Neuronal stem cell (in vitro differentiated cells): ENCODE data around the gene NME7.

Source experiments
- DNase-seq: peaks from one replicate; pipeline ENCODE4 v3.0.0-alpha.2; 2013; ENCODE audit warnings: low spot score
- H2AFZ ChIP-seq: one replicate; pipeline ENCODE4 v1.6.1; 2013; ENCODE audit warnings: mild to moderate bottlenecking, low read length, inconsistent platforms
- H2AK5ac ChIP-seq: 2 replicates; pipeline ENCODE4 v1.6.1; 2013; ENCODE audit warnings: low read depth, mild to moderate bottlenecking, inconsistent platforms, low read length, moderate library complexity, mixed read lengths
- H2BK120ac ChIP-seq: 2 replicates; pipeline ENCODE4 v1.6.1; 2013; ENCODE audit warnings: low read depth, mild to moderate bottlenecking, inconsistent platforms, low read length, moderate library complexity, mixed read lengths
- H2BK12ac ChIP-seq: one replicate; pipeline ENCODE4 v1.6.1; 2013; ENCODE audit warnings: low read length, inconsistent platforms
- H2BK15ac ChIP-seq: 2 replicates; pipeline ENCODE4 v1.6.1; 2013; ENCODE audit warnings: mild to moderate bottlenecking, low read length, inconsistent platforms, mixed read lengths
- H2BK5ac ChIP-seq: one replicate; pipeline ENCODE4 v1.6.1; 2013; ENCODE audit warnings: inconsistent platforms, mild to moderate bottlenecking, low read length, moderate library complexity
- H3K14ac ChIP-seq: one replicate; pipeline ENCODE4 v1.6.1; 2013; ENCODE audit warnings: low read length, inconsistent platforms
- H3K18ac ChIP-seq: 2 replicates; pipeline ENCODE4 v1.6.1; 2013; ENCODE audit warnings: low read length, inconsistent platforms
- H3K23ac ChIP-seq: 2 replicates; pipeline ENCODE4 v1.6.1; 2013; ENCODE audit warnings: low read depth, mild to moderate bottlenecking, mixed read lengths, low read length, inconsistent platforms; ENCODE audit not compliant: poor library complexity
- H3K27ac ChIP-seq: replicated peaks from 3 replicates; pipeline ENCODE4 v1.5.1; 2013; ENCODE audit warnings: low read length, inconsistent platforms
- H3K27me3 ChIP-seq, 3 experiments: 2 replicates each; pipeline ENCODE4 v1.6.1; 2013; ENCODE audit warnings: low read length in 3 of 3, mild to moderate bottlenecking in 2 of 3, inconsistent platforms in 1 of 3, low read depth in 1 of 3, mixed read lengths in 1 of 3, moderate library complexity in 1 of 3; ENCODE audit not compliant: control insufficient read depth in 3 of 3, insufficient read depth in 3 of 3
- H3K36me3 ChIP-seq, 2 donors: replicated peaks in 1 of 2; 2 replicates each; pipeline ENCODE4 v1.6.1; 2013; ENCODE audit warnings: low read length in 2 of 2; ENCODE audit not compliant: control insufficient read depth in 2 of 2, insufficient read depth in 2 of 2
- H3K4ac ChIP-seq: 2 replicates; pipeline ENCODE4 v1.6.1; 2013; ENCODE audit warnings: inconsistent platforms, mild to moderate bottlenecking, low read length, moderate library complexity
- H3K4me1 ChIP-seq, 2 donors: 1 replicate in 1 of 2; 2 replicates in 1 of 2; pipeline ENCODE4 v1.6.1; 2013; ENCODE audit warnings: low read length in 2 of 2, low read depth in 1 of 2; ENCODE audit not compliant: control insufficient read depth in 2 of 2, insufficient read depth in 1 of 2
- H3K4me2 ChIP-seq: one replicate; pipeline ENCODE4 v1.6.1; 2013; ENCODE audit warnings: mild to moderate bottlenecking, low read length, inconsistent platforms; ENCODE audit not compliant: insufficient read depth, poor library complexity, severe bottlenecking
- H3K4me3 ChIP-seq, 2 donors: 2 replicates each; pipeline ENCODE4 v1.5.1; 2013; ENCODE audit warnings: low read length in 2 of 2, mild to moderate bottlenecking in 2 of 2, inconsistent platforms in 1 of 2, moderate library complexity in 1 of 2
- H3K79me1 ChIP-seq: one replicate; pipeline ENCODE4 v1.6.1; 2013; ENCODE audit warnings: low read depth, mild to moderate bottlenecking, inconsistent platforms, low read length, moderate library complexity
- H3K9ac ChIP-seq: one replicate; pipeline ENCODE4 v1.6.1; 2013; ENCODE audit warnings: mild to moderate bottlenecking, low read depth, low read length, inconsistent platforms; ENCODE audit not compliant: poor library complexity
- H3K9me3 ChIP-seq, 2 donors: replicated peaks in 1 of 2; 2 replicates each; pipeline versions ENCODE3 to v1.6.1; 2013; ENCODE audit warnings: low read length in 2 of 2, mild to moderate bottlenecking in 2 of 2, inconsistent platforms in 1 of 2, low read depth in 1 of 2, mixed read lengths in 1 of 2, moderate library complexity in 1 of 2; ENCODE audit not compliant: control insufficient read depth in 2 of 2, insufficient read depth in 1 of 2
- H4K8ac ChIP-seq: one replicate; pipeline ENCODE4 v1.6.1; 2013; ENCODE audit warnings: low read depth, mild to moderate bottlenecking, inconsistent platforms, low read length, moderate library complexity
- H4K91ac ChIP-seq: one replicate; pipeline ENCODE4 v1.6.1; 2013; ENCODE audit warnings: low read length, low read depth, mild to moderate bottlenecking, inconsistent platforms; ENCODE audit not compliant: poor library complexity
- WGBS, 2 donors: extraction: QIAGEN DNeasy Blood & Tissue Kit; methylation state at CpG; one replicate each; pipeline ENCODE4 v1.1.7; 2013; ENCODE audit warnings: missing lambda C conversion rate in 2 of 2, mixed read lengths in 1 of 2; ENCODE audit not compliant: insufficient read length in 2 of 2, insufficient replicate concordance in 1 of 2; ENCODE audit errors: extremely low coverage in 2 of 2; 5-methylcytosine and 5-hydroxymethylcytosine counted together

NME7 gene

DNA sequence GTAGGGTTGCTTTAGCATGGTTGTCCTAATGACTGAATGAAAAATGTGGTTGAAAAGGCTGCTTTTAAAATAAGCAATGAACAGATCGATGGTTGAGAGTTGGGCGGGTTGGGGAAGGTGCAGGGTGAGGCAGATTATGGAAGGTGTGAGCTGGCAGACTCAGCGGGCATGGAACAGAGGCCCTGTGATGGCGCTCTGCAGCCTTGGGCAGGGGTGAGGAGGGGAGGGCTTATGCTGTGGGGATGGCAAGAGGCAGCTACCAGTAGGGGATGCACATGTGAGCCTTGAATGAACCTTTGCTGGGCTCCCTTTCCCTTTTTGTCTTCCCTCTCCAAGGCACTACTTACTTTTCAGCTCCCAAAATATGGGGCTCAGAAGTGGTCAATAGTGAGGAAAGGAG is 230.2 kb downstream of the NME7 start:
- Histone ChIP-seq H2BK12ac (no peak overlapping the region), H3K4ac (no peak overlapping the region), H3K14ac (no peak overlapping the region), H2BK15ac (no peak overlapping the region), H3K18ac (no peak overlapping the region), H3K79me1 (no peaks in the 10 kb centered on the region), H2AK5ac (no peak overlapping the region), H4K91ac (peak overlapping the region; percentile 46), H3K23ac (no peak overlapping the region), H3K4me3 (no peak overlapping the region), H3K27me3 (no peaks in the 10 kb centered on the region), H4K8ac (no peak overlapping the region), H3K4me2 (no peak overlapping the region), H2BK5ac (no peak overlapping the region), H2BK120ac (no peak overlapping the region), H2AFZ (no peak overlapping the region), H3K27ac (no peak overlapping the region), H3K9me3 (no peaks in the 10 kb centered on the region), H3K9ac (no peak overlapping the region), H3K36me3 (peaks cover 0 to 8% of the 10 kb centered on the region in 2 donors), H3K4me1 (no peaks in the 10 kb centered on the region)
- 100% methylated on average over 2 of the region's 4 CpGs; no CpG with 5 or more reads in 1 of the 2 donors for WGBS, 2 donors
- DNase-seq = no peak

DNA sequence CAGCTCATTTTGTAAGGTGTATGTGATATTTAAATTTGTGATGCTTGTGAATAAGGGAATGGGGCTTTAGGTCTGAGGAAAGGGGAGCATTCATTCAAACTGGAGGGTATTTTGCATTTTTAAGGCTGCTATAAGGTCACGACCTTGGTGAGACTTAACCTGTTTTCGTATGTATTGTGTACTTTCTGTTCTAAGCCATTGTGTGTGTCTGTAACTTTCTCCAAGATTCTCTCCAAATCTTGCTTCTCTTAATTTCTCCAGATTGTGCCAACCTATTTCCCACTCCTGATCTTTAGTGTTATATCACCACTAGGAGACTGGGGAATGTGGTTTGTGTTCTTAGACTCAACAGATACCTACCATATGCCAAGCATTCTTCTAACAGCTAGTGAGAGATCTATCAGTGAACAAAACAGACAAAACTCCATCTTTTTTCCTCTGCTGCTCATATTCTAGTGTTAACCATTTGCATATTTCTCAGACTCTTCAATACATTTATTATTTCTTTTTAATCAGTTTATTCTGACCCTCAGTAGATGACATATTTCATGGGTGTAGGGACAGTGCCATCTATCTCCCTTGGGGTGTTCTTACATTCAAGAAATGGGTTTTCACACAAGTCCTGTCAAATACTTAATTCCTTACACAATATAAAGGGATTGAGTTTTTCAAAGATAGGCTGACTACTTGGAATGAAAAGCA is 233.6 kb downstream of the NME7 start:
- no peak overlapping the region for H3K27ac ChIP-seq
- H2AK5ac ChIP-seq = no peak overlapping the region

DNA sequence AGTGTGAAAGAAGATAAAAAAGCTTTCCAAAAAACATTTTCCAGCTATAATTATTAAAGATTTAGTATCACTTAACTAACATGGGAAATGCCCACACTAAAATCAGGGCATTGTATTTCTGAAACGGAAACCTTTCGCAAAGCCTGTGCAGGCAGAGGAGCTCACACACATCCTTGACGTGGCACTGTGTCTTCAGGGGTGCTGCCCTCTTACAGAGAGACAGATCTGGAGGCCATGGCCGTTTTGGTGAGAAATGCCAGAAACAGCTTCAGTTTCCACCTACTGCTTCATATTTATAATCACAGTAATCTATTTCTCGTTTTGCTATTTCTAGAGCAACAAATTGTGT is 234.4 kb downstream of the NME7 start:
- no peaks in the 10 kb centered on the region for H3K79me1 ChIP-seq
- no peak overlapping the region for H3K14ac ChIP-seq
- no peak overlapping the region for H2AK5ac ChIP-seq
- WGBS, 2 donors = no CpG with 5 or more reads among the region's 5 CpGs
- no peak overlapping the region for H3K4ac ChIP-seq
- no peaks in the 10 kb centered on the region for H3K4me1 ChIP-seq
- peaks cover 4 to 45% of the 10 kb centered on the region in 2 donors for H3K36me3 ChIP-seq
- H4K91ac ChIP-seq = no peak overlapping the region
- no peaks in the 10 kb centered on the region for H3K9me3 ChIP-seq
- H3K9ac ChIP-seq = no peak overlapping the region
- no peak overlapping the region for H2BK12ac ChIP-seq
- H3K4me2 ChIP-seq = no peak overlapping the region
- no peak overlapping the region for H2BK5ac ChIP-seq
- no peaks in the 10 kb centered on the region for H3K27me3 ChIP-seq
- no peak overlapping the region for H2AFZ ChIP-seq
- H4K8ac ChIP-seq = no peak overlapping the region
- no peak for DNase-seq
- no peak overlapping the region for H3K27ac ChIP-seq
- no peak overlapping the region for H3K18ac ChIP-seq
- H3K23ac ChIP-seq = no peak overlapping the region
- no peak overlapping the region for H2BK15ac ChIP-seq
- H2BK120ac ChIP-seq = no peak overlapping the region
- no peak overlapping the region for H3K4me3 ChIP-seq

More for the DNA sequence above, 233.6 kb downstream of the NME7 start:
- Histone ChIP-seq H3K23ac (no peak overlapping the region), H3K36me3 (peaks cover 2 to 37% of the 10 kb centered on the region in 2 donors), H3K4me2 (no peak overlapping the region), H3K79me1 (no peaks in the 10 kb centered on the region), H2BK12ac (no peak overlapping the region), H3K14ac (no peak overlapping the region), H2BK5ac (no peak overlapping the region), H4K91ac (no peak overlapping the region), H3K4me3 (no peak overlapping the region), H4K8ac (no peak overlapping the region), H2AFZ (no peak overlapping the region), H2BK120ac (no peak overlapping the region), H3K18ac (no peak overlapping the region), H3K4me1 (no peaks in the 10 kb centered on the region), H3K4ac (no peak overlapping the region), H3K9ac (no peak overlapping the region), H2BK15ac (no peak overlapping the region), H3K9me3 (no peaks in the 10 kb centered on the region), H3K27me3 (no peaks in the 10 kb centered on the region)
- no peak for DNase-seq
- no CpG with 5 or more reads among the region's 2 CpGs for WGBS, 2 donors

DNA sequence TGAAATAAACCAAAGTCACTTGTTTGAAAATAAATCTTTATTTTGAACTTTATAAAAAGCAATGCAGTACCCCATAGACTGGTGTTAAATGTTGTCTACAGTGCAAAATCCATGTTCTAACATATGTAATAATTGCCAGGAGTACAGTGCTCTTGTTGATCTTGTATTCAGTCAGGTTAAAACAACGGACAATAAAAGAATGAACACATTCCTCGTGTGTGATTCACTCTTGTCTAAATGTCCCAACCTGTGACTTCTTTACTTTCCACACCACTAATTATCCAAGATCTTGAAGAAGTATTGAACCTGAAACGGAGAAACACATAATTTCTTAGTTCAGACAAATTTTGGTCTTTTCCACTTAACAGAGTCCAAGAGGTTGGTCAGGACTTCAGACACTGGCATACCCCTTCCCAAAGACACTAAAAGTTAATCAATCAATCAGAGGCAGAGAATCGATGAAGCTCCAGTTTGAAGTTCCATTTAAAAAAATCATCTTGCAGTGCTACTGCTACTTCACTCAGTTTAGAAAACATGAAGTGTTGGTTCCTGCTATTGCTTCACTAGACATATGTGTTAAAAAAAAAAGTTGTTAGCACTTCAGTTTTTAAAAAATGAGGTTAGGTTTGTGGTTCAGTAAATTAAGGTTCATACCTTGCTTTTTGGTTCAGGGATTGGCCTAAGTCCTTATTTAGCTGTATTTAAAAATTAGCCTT is 234.9 kb downstream of the NME7 start:
- H4K91ac ChIP-seq = no peak overlapping the region
- H3K27me3 ChIP-seq = no peaks in the 10 kb centered on the region
- no CpG with 5 or more reads among the region's 4 CpGs for WGBS, 2 donors
- H3K9me3 ChIP-seq = no peaks in the 10 kb centered on the region
- no peak overlapping the region for H3K27ac ChIP-seq
- H2BK5ac ChIP-seq = no peak overlapping the region
- no peak for DNase-seq
- peaks cover 4 to 50% of the 10 kb centered on the region in 2 donors for H3K36me3 ChIP-seq
- no peaks in the 10 kb centered on the region for H3K79me1 ChIP-seq
- no peak overlapping the region for H4K8ac ChIP-seq
- H3K4me1 ChIP-seq = no peaks in the 10 kb centered on the region
- no peak overlapping the region for H3K18ac ChIP-seq
- H3K23ac ChIP-seq = no peak overlapping the region
- H3K4me2 ChIP-seq = no peak overlapping the region
- no peak overlapping the region for H2BK15ac ChIP-seq
- no peak overlapping the region for H3K4ac ChIP-seq
- H3K4me3 ChIP-seq = no peak overlapping the region
- H2AK5ac ChIP-seq = no peak overlapping the region
- H2BK12ac ChIP-seq = no peak overlapping the region
- H3K14ac ChIP-seq = no peak overlapping the region
- no peak overlapping the region for H2BK120ac ChIP-seq
- no peak overlapping the region for H2AFZ ChIP-seq
- H3K9ac ChIP-seq = no peak overlapping the region
